HG02885 (cell line): Measurements from ENCODE around the gene CSF3R.
"Not testable (repeated sequence)": the region's sequence is repeated elsewhere in the genome, so short reads cannot be mapped to it uniquely, and the experiment has no call there.

ENCODE experiments used
- ATAC-seq: cut with Tn5 transposase; IDR thresholded peaks from one replicate; pipeline ENCODE4 v1.9.1; 2021; ENCODE audit warnings: mild to moderate bottlenecking; ENCODE audit not compliant: unreplicated experiment, poor library complexity

The CSF3R gene

DNA sequence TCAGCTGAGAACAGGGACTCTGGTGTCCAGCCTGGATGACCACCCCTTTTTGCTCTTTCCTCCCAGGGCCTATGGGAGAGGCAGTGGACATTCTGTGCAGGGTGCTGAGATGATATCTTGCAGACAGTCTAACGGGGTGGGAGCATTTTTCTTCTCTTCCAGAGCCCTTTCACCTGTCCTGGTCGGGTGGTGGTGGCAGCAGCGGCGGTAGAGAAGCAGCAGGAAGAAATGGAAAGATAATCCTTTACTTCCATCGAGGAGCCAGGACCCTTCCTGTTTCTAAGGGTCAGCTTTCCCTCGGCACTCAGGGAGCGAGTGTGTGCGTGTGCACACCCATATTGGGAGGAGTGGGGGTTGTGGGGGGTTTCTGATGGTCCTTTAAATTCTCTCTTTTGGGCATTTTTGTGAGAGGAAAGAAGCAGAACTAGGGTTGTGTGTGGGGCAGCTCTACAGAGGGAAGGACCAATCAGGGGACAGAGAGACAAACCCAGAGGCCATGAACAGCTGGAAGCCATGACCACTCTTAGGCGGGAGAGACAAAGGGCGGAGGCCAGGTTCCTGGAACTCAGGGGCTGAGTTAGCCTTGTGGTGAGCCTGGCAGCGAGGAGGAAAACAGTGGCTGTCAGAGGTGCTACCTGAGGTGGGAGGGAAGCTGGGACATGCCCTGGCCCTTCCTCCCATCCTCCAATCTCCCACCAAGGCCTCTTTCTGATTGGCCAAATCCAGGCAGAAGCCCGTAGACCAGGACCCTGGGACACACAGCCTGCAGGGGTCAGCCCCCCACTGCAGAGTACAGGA is 31.2 kb upstream of the CSF3R start:
- no peak for ATAC-seq

DNA sequence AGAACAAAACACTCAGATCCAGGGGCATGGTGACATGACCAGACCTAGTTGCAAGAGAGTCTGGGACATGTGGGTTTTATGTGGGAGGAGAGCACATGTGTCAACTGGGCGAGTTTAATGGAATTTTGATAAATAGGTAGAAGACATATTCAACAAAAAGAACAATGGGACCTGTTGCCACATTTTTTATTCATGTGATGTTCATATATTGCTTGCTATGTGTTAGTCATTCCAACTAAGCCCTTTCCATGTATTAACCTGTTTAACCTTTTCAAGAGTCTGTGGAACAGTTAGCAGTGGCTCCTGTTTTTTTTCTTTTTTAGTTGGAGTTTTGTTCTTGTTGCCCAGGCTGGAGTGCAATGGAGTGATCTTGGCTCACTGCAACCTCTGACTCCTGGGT is 30.1 kb upstream of the CSF3R start:
- no peak for ATAC-seq

DNA sequence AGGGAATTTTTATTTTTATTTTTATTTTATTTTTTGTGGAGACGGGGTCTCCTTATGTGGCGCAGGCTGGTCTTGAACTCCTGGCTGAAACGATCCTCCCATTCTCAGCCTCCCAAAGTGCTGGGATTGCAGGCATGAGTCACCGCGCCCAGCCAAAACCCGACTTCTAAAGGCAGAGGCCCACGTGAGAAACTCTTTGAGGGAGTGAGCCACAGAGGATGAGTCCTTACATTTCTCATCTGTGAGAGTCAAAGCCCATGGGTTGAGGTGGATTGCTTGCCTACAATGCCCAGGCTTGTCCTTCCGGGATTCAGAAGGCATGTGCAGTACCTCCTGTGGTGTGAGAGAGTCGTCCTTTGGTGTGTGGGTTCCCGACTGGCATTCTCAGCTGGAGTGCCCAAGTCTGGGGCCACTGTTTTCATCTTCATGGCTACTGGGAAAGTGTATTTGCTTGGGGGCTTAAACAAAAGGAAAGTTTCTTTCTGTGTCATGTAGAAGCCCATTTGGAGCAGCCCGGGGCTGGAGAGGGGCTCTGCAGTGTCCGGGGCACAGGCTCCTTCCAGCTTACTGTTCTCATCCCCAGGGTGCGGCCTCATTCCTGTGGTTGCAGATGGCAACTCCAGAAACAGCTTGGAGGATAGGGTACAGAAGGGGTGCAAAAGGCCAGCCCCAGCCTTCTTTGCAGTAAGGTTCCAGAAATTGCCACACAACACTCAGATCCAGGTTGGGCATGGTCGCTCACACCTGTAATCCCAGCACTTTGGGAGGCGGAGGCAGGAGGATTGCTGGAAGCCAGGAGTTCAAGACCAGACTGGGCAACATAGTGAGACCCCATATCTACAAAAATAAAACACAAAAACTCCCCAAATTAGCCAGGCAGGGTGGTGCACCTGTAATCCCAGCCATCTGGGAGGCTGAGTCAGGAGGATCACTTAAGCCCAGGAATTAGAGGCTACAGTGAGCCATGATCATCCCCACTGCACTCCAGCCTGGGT is 29.4 kb upstream of the CSF3R start:
- ATAC-seq, result no peak

DNA sequence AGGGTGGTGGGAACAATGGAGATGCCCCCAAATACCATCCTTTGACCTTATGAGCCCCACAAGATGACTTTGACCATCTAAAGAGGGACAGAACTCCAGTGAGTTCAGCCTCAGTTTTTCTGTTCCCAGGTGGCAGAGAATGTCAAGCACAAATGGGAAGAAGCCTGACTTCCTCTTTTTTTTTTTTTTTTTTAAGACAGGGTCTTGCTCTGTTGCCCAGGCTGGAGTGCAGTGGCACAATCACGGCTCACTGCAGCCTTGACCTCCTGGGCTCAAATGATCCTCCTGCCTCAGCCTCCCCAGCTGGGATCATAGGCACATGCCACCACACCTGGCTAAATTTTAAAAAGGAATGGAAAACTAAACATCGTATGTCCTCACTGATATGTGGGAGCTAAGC is 28.5 kb upstream of the CSF3R start:
- not testable (repeated sequence) for ATAC-seq

DNA sequence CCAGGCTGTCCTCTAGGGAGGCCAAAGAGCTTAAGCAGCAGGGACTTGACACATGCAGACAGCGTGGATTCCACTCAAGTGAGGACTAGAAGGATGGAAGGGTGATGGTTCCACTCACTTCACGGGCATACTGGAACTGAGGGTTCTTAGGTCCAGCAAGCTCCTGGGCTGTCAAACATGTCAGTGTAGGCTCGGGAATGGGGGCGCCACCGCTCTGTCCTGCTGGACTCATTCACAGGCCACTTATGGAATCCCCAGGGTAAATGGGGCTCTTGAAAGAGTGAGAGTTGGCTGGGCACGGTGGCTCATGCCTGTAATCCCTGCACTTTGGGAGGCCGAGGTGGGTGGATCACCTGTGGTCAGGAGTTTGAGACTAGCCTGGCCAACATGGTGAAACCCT is 27.7 kb upstream of the CSF3R start:
- no peak for ATAC-seq

DNA sequence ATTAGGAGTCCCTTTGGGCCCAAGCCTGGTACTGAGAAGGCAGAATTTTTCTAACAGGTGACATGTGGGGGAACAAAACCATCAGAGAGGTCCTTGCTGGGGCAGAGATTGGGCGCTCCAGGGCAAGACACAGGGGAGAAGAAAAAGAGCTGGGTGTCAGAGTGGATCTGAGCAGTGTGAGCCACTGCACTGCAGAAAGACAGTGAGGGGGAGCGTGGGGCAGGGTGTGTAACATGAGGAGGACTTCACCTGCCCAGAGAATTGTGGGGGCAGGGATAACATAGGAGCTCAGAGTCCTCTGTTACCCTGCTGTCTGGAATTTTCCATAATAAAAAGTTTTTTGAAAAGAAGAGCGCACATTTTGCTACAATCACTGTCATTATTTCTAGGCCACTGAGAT is 25.5 kb upstream of the CSF3R start:
- no peak for ATAC-seq

DNA sequence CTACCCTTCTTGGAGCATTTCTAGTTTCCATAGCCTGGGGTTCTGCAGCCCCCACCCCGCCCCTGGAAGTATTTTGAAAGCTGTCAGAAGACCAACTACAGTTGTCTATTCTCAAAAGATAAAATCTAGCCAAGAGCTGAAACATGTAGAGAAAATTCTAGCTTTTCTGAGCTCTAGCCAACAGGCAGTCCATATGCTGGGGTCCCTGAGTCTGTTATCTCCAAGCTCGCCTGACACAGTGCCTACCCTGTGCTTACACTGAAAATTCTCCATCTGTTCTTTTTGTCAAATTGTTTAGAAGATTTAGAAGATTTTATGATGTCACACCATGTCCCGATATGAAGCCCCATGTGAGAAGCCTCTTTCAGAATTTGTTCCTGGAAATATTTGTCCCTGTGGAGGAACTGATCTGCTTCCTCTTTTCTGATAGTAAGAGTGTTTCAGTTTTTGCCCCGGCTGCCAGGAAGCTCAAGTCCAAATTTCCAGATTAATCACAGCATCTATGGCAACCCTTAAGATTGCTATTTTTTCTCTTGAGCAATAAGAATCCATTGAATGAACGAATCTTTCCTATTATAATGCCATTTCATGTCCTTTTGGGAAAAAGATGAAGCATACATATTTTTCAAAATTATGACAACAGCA is 23.7 kb upstream of the CSF3R start:
- no peak for ATAC-seq

DNA sequence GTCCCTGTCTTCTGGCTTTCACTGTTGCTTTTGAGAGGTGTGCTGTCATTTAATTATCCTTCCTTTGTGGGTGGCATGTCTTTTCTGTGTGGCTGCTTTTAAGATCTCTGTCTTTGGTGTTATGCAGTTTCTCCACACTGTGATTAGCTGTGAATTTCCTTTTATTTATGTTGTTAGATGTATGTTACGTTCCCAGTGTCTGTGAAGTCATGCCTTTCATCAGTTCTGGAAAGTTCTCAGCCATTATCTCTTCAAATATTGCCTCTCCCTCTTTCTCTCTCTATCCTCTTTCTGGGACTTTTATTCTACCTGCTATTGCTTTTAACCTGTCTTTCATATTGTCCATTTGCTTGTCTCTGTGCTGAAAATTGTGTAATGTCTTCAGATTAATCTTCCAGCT is 21.0 kb upstream of the CSF3R start:
- no peak for ATAC-seq

DNA sequence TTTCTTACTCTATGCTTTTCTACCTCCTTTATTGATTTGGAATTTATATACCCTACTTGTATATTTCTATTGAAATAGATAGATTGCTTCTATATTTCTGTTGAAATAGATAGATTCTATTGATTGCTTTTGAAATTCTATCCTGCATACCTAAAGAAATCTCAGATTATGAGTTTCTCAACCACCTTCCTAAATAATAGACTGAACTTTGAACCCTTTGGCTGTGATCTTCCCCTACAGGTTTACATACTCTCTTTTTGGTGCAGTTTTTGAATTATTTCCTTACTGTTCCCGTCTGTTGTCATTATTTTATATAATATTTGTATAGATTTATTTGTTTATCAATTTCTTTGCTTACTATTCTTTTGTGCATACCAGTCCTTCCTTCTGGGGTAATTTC is 20.4 kb upstream of the CSF3R start:
- no peak for ATAC-seq

DNA sequence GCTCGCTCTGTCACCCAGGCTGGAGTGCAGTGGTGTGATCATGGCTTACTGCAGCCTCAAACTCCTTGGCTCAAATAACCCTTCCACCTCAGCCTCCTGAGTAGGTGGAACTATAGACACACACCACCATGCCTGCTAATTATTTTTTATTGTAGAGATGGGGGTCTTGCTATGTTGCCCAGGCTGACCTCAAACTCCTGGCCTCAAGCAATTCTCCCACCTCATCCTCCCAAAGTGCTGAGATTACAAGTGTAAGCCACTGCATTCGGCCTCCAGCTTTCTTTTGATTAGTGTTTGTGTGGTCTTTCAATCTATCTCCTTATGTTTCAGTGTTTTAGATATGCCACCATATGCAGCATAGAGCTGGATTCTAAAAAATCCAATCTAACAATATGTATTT is 19.9 kb upstream of the CSF3R start:
- no peak for ATAC-seq

DNA sequence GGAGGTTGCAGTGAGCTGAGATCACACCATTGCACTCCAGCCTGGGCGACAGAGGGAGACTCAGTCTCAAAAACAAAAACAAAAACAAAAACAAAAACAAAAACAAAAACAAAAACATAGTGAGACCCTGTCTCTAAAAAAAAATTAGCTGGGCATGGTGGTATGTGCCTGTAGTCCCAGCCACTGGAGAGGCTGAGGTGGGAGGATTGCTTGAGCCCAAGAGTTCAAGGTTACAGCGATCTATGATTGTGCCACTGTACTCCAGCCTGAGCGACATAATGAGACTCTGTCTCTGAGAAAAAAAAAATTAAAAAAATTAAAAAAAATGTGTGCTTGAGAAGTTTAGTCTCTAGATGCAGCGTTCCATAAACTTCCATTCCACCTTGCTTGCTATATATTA is 19.2 kb upstream of the CSF3R start:
- not testable (repeated sequence) for ATAC-seq

DNA sequence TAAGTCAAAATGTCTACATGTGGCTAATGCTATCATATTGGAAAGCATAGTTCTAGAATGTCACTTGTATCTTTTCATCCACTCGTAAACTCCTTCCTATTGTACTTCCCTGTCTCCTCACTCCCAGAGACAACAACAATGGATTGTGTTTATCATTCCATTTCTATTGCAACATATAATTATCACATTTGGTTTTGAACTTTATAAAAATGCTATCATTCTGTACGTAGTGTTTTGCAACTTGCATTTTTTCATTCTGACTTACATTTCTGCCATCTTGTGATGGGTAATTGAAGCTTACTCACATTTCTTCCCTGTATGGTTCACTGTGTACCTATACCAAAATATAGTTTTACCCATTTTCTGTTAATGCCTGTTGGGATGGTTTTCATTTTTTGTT is 14.5 kb upstream of the CSF3R start:
- no peak for ATAC-seq

DNA sequence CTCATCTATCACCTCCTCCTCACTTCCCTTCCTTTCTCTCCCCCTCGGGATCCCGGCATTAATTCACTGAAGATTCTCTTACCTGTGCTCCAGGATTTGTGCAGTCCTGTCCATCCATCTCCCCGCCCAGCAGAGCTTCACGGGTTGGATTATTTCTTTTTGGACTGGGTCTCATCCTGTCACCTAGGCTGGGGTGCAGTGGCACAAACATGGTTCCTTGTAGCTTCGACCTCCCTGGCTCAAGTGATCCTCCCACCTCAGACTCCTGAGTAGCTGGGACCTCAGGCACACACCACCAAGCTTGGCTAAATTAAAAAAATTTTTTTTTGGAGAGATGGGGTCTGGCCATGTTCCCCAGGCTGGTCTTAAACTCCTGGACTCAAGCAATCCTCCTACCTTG is 12.3 kb upstream of the CSF3R start:
- no peak for ATAC-seq

DNA sequence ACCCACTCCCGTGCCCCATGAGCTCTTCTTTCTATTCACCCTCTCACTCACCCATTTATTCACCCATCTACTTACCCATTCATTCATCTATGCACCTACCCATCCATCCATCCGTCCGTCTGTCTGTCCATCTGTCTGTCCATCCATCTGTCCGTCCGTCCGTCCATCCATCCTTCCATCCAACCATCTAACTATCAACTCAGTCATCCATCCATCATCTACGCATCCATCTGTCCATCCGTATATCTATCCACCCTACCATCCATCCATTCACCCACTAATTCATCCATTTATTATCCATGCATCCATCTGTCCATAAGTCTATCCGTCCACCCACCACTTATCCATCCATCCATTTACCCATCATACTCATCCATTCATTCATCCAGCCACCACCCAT is 10.8 kb upstream of the CSF3R start:
- no peak for ATAC-seq

DNA sequence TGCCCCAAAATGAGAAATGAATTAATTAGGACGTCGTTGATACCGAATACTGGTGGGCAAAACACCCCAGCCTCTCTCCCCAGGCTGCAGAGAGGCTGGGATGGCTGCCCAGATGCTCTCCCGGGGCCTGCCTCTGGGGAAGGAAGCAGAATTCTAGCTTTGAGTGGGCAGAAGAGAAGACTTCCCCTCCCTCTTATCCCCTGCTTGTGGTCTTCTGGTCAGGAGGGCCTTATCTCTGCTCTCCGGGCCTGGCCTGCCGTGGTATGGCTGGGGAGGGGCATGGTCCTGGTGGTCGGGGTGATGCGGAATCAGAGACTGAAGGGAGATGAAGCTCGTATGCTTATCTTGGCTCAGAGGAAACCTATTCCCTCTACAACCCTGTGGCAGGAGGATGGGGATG is 9.8 kb upstream of the CSF3R start:
- ATAC-seq, result no peak

DNA sequence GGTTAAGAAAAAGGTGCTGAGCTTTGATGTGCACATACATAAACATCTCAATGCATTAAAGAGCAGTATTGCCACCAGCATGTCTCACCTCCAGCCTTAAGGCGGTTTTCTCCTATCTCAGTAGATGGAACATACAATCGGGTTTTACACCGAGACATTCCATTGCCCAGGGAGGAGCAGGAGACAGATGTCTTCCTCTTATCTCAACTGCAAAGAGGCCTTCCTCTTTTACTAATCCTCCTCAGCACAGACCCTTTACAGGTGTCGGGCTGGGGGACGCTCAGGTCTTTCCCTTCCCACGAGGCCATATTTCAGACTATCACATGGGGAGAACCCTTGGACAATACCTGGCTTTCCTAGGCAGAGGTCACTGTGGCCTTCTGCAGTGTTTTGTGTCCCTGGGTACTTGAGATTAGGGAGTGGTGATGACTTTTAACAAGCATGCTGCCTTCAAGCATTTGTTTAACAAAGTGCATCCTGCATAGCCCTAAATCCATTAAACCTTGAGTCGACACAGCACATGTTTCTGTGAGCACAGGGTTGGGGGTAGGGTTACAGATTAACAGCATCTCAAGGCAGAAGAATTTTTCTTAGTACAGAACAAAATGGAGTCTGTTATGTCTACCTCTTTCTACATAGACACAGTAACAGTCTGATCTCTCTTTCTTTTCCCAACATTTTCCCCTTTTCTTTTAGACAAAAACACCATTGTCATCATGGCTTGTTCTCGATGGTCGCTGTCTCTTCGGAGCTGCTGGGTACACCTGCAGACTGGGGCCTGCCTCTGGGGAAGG is 6.7 kb upstream of the CSF3R start:
- ATAC-seq, result not testable (repeated sequence)

DNA sequence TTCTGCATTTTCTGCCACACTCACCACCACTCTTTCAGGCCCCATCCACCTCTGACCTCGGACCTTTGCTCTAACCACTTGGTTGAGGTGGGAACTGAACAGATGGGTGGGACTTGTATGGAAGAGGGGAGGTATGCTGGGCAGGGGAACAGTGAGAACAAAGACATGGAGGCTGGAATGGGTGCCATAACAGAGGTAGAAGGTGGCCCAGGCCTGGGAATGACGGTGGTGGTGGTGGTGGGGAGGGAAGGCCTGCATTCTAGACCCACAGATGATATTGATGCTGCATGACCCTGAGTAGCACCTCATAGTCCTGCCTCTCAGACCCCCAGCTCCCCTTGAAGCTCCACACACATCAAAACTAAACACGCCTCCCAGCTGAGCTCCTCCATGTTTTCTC is 5.2 kb upstream of the CSF3R start:
- ATAC-seq, result no peak

DNA sequence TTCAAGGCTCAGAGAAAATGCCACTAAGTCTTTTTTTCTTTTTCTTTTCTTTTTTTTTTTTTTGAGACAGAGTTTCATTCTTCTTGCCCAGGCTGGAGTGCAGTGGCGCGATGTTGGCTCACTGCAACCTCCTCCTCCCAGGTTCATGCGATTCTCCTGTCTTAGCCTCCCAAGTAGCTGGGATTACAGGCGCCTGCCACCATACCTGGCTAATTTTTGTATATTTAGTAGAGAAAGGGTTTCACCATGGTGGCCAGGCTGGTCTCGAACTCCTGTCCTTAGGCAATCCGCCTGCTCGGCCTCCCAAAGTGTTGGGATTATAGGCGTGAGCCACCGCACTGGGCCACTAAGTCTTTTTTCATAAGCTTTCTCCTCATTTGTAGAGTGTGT is 4.6 kb upstream of the CSF3R start:
- not testable (repeated sequence) for ATAC-seq

DNA sequence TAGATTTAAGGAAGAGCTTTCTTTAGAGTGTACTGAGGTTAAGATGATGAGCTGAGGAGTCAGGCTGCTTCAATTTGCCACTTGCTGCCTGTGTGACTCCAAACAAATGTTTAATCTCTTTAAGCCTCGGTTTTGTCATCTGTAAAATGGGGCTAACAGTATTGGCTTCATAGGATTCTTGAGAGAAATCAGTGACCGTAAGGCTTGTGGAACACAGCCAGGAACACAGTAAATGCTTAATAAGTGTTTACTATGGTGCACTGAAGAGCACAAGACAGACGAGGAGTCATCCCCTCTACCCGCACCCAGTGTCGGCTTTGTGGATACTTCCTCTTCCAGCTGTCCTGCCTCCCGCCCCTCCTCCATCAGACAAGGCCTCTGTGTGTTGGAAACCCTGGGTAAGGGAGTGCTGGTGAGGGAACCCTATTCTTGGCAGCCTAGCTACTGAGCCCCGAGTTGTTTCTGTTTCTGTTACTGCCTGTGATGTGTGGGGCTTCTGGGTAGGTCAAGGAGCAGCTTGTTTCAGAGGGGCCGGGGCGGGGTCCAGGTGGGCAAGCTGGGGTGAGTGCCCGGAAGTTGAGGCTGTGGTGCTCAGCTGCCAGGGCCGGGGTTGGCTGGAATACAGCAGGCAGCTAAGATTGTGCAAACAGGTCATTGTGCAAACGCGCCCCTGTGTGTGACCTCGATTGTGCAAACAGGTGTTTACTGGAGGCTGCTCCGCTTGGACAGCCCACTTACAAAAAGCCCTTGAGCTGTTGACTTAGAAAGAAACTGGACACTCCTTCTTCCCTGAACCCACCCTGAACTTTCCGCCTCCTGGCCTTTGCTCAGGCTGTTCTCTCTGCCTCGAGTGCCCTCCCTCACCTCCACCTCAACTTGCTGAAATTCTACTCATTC is 4.0 kb upstream of the CSF3R start:
- no peak for ATAC-seq
